Mammary epithelial cell (primary cell): ENCODE results near the gene AIF1L.

Experiments used
- CTCF ChIP-seq, 2 donors: IDR thresholded peaks in 1 of 2; conservative IDR thresholded peaks in 1 of 2; 2 replicates each; pipeline ENCODE4 v1.5.1; 2011 to 2012; ENCODE audit warnings: inconsistent platforms in 2 of 2, low read length in 2 of 2, mild to moderate bottlenecking in 2 of 2, control low read depth in 1 of 2, low read depth in 1 of 2; ENCODE audit not compliant: insufficient read depth in 1 of 2; ENCODE audit errors: extremely low read depth in 1 of 2
- EZH2 ChIP-seq: IDR thresholded peaks from 2 replicates; pipeline ENCODE4 v1.6.1; 2012; ENCODE audit warnings: low read length, inconsistent platforms, borderline replicate concordance

- TF ChIP-seq CTCF (conservative IDR thresholded peaks at IDR 0.05 in 1 of 2, IDR thresholded peaks at IDR 0.05 in 1 of 2; ENCODE audit: extremely low read depth in 1 of 2, insufficient read depth in 1 of 2, low read depth in 1 of 2, low read length in 2 of 2): no peak
- no peak for TF ChIP-seq EZH2
Measured at GRCh38 chr9:131120620-131121228, 24.4 kb downstream of the AIF1L start.
